ENCODE results near the gene PTPRD.

DNA sequence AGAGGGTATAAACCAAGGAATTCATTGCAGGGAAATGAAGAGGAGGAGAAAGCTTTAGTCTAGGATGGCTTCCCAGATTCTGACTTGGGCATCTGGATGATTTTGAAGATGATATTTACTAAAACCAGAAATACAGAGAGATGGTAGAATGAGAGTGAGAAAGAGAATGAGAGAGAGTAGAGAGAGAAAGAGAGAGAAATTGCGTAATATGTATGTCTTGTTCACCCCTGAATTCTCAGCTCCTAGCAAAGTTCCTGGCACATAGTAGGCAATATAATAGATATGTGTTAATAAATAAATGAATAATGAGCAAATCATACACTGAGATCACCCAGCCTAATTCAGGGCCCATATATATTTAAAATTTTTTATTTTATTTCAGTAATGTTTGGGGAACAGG, 1723.7 kb downstream of the PTPRD start:
- TF ChIP-seq, protein P1, sequence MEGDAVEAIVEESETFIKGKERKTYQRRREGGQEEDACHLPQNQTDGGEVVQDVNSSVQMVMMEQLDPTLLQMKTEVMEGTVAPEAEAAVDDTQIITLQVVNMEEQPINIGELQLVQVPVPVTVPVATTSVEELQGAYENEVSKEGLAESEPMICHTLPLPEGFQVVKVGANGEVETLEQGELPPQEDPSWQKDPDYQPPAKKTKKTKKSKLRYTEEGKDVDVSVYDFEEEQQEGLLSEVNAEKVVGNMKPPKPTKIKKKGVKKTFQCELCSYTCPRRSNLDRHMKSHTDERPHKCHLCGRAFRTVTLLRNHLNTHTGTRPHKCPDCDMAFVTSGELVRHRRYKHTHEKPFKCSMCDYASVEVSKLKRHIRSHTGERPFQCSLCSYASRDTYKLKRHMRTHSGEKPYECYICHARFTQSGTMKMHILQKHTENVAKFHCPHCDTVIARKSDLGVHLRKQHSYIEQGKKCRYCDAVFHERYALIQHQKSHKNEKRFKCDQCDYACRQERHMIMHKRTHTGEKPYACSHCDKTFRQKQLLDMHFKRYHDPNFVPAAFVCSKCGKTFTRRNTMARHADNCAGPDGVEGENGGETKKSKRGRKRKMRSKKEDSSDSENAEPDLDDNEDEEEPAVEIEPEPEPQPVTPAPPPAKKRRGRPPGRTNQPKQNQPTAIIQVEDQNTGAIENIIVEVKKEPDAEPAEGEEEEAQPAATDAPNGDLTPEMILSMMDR (IDR thresholded peaks at IDR 0.05), result no peak
- TF ChIP-seq EZH2 (IDR thresholded peaks at IDR 0.05) (no peak), EZH2phosphoT487 (IDR thresholded peaks at IDR 0.05) (no peak)

All from neural progenitor cell (in vitro differentiated cells).